ENCODE measurements around the gene MCRIP1.

The MCRIP1 gene

DNA sequence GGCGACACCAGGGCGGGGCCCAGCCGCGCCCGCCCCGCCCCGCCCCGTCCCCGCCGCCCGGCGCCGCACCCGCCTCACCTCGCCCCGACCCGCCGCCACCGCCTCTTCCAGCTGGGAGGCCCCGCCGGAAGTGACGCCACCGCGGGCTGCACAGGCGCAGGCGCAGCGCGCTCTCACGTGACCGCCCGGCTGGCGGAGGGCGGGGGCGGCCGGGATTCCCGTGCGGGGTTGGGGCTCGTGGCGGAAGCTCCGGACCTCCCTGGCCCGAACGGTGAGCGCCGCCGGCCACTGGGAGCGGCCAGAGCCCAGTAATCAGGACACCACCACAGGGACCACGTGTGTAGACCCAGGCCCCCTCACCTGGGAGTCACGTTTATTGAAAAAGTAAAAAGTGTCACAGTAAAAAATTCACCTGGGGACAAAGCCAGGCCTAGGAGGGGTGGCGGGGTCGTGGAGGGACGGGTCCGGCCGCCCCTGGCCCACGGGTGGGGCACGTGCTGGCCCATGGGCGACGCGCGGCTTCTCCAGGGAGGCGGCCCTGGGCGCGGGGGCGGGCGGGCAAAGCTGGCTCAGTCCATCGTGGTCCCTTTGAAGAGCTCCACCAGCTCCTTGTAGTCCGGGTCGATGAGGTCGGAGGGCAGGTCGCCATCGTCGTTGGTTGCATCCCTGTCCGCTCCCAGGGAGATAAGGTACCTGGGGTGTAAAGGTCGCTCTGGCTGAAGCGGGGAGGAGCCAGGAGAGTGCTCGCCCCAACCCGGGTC is at the start of gene MCRIP1:
Gene MCRIP1, minus strand, starts transcription at position 132 of the 761 bp plus-strand sequence. CDS start 8,785 bp downstream, outside the sequence.
- Histone ChIP-seq H3K4me1 (ENCODE audit: control insufficient read depth, insufficient read depth, low read length) (no peaks in the 10 kb centered on the region), H3K9ac (ENCODE audit: low read depth, low read length) (peak within 1 kb of the TSS; percentile 92), H3K4me3 (ENCODE audit: low read depth, low read length) (peak within 1 kb of the TSS; percentile 84), H3K9me3 (ENCODE audit: control insufficient read depth, insufficient read depth, low read length) (no peaks in the 10 kb centered on the region), H3K36me3 (ENCODE audit: control insufficient read depth, insufficient read depth, low read length) (no peaks in the 10 kb centered on the region), H3K27me3 (ENCODE audit: control insufficient read depth, insufficient read depth, low read length) (no peaks in the 10 kb centered on the region)

GRCh38 chr17:81879121-81879520 is 46.0 kb upstream of the MCRIP1 start:
- Histone ChIP-seq H3K9me3 (ENCODE audit: control insufficient read depth, insufficient read depth, low read length) (no peaks in the 10 kb centered on the region), H3K9ac (ENCODE audit: low read depth, low read length) (no peak overlapping the region), H3K4me1 (ENCODE audit: control insufficient read depth, insufficient read depth, low read length) (no peaks in the 10 kb centered on the region), H3K36me3 (ENCODE audit: control insufficient read depth, insufficient read depth, low read length) (peaks cover 14% of the 10 kb centered on the region), H3K27me3 (ENCODE audit: control insufficient read depth, insufficient read depth, low read length) (no peaks in the 10 kb centered on the region), H3K4me3 (ENCODE audit: low read depth, low read length) (no peak overlapping the region)

GRCh38 chr17:81878294-81878693 is 45.2 kb upstream of the MCRIP1 start:
- H3K4me3 ChIP-seq (ENCODE audit: low read depth, low read length), result no peak overlapping the region
- H3K4me1 ChIP-seq (ENCODE audit: control insufficient read depth, insufficient read depth, low read length), result no peaks in the 10 kb centered on the region
- no peaks in the 10 kb centered on the region for H3K9me3 ChIP-seq (ENCODE audit: control insufficient read depth, insufficient read depth, low read length)
- H3K36me3 ChIP-seq (ENCODE audit: control insufficient read depth, insufficient read depth, low read length), result peaks cover 12% of the 10 kb centered on the region
- H3K27me3 ChIP-seq (ENCODE audit: control insufficient read depth, insufficient read depth, low read length), result no peaks in the 10 kb centered on the region
- H3K9ac ChIP-seq (ENCODE audit: low read depth, low read length), result no peak overlapping the region

GRCh38 chr17:81877569-81877968 is 44.5 kb upstream of the MCRIP1 start:
- no peaks in the 10 kb centered on the region for H3K9me3 ChIP-seq (ENCODE audit: control insufficient read depth, insufficient read depth, low read length)
- H3K27me3 ChIP-seq (ENCODE audit: control insufficient read depth, insufficient read depth, low read length), result no peaks in the 10 kb centered on the region
- H3K4me1 ChIP-seq (ENCODE audit: control insufficient read depth, insufficient read depth, low read length), result no peaks in the 10 kb centered on the region
- H3K9ac ChIP-seq (ENCODE audit: low read depth, low read length), result no peak overlapping the region
- peaks cover 11% of the 10 kb centered on the region for H3K36me3 ChIP-seq (ENCODE audit: control insufficient read depth, insufficient read depth, low read length)
- no peak overlapping the region for H3K4me3 ChIP-seq (ENCODE audit: low read depth, low read length)

DNA sequence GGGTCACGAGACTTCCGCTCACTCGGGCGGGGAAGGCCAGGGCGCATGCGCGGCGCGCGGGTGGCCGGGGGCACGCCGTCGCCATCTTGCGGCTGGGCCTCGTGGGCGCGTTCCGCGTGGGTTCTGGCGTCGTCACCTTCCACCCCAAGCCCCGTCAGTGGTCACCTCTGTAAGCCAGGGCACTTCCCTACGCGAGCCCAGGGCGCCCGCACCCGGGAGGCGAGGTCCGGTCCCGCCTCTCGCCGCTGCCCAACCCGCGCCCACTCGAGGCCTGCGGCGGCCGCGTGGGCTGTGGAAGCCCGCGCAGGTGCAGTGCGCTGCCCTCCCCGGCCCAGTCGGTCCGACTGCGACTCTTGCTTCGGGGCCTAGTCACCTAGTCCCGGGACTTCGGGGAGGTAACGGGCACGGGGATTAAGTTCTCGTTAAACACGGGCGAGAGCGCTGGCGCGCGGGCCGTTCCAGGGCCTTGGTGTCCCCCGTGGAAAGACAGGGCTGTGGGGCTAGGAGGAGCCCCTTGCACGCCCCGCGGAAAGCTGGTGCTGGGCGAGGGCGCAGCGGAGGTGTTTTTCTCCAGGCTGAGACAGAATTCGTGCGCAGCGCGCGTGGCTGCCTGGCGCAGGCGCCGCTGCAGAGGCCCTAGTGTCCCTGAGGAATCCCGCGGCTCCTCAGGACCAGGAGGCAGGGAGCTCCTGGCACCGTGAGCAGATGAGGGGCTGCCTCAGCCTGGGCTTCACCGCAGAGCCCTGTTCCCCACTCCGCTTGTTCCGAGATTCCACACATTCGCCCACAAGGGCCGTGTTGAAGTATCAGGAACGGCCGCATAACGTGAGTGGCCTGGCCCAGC is 38.5 kb upstream of the MCRIP1 start:
- Histone ChIP-seq H3K36me3 (ENCODE audit: control insufficient read depth, insufficient read depth, low read length) (peaks cover 12% of the 10 kb centered on the region), H3K9ac (ENCODE audit: low read depth, low read length) (peak overlapping the region; percentile 98), H3K27me3 (ENCODE audit: control insufficient read depth, insufficient read depth, low read length) (no peaks in the 10 kb centered on the region), H3K4me1 (ENCODE audit: control insufficient read depth, insufficient read depth, low read length) (no peaks in the 10 kb centered on the region), H3K9me3 (ENCODE audit: control insufficient read depth, insufficient read depth, low read length) (no peaks in the 10 kb centered on the region), H3K4me3 (ENCODE audit: low read depth, low read length) (peak overlapping the region; percentile 91)

GRCh38 chr17:81870981-81871386 is 37.9 kb upstream of the MCRIP1 start, which contains the start of gene ARHGDIA:
Gene ARHGDIA, minus strand, starts transcription at chr17:81871337. Its CDS starts 1,407 bp downstream, at chr17:81869930.
- Histone ChIP-seq H3K27me3 (ENCODE audit: control insufficient read depth, insufficient read depth, low read length) (no peaks in the 10 kb centered on the region), H3K4me3 (ENCODE audit: low read depth, low read length) (peak within 1 kb of the TSS; percentile 91), H3K36me3 (ENCODE audit: control insufficient read depth, insufficient read depth, low read length) (peaks cover 16% of the 10 kb centered on the region), H3K9me3 (ENCODE audit: control insufficient read depth, insufficient read depth, low read length) (no peaks in the 10 kb centered on the region), H3K4me1 (ENCODE audit: control insufficient read depth, insufficient read depth, low read length) (no peaks in the 10 kb centered on the region), H3K9ac (ENCODE audit: low read depth, low read length) (peak within 1 kb of the TSS; percentile 98)

DNA sequence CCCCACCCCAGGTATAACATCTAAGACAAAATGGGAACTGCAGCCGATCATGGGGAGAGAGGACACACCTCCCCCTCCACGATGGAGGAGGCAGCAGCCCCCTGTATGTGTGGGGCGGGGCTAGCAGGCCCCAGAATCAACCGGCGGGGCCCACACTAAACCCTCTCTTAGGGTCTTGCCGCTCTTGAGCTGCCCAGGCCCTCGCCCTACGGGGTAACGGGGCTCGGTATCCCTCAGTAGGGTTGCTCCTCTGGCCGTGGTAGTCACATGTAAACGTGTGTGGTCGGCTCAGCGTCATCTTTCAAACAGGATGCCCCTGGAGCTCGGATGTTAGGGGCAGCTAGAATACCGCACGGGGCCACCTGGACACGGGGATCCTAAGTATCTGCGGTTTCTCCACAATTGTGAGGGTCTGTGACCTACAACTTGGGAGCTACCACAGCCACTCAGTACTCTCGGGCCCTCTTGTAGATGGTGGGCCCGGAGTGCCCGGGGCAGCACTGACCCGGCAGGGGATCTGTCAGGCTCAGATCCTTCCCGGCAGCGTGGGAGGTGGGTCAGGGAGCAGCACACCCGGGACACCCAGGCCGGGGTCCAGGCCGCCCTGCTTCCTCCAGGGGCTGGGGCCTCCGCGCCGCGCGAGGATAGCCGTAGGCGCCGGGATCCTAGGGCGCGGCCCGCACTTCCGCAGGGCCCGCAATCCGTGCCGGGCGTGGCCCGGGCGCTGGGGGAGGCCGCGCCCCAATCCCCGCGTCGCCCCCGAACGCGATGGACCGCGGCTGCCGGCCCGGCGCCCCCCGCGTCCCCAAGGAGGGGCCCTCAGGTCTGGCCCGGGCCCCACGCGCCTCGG is 37.3 kb upstream of the MCRIP1 start:
- H3K36me3 ChIP-seq (ENCODE audit: control insufficient read depth, insufficient read depth, low read length), result peaks cover 21% of the 10 kb centered on the region
- no peaks in the 10 kb centered on the region for H3K9me3 ChIP-seq (ENCODE audit: control insufficient read depth, insufficient read depth, low read length)
- H3K9ac ChIP-seq (ENCODE audit: low read depth, low read length), result peak overlapping the region; percentile 89
- H3K27me3 ChIP-seq (ENCODE audit: control insufficient read depth, insufficient read depth, low read length), result no peaks in the 10 kb centered on the region
- H3K4me1 ChIP-seq (ENCODE audit: control insufficient read depth, insufficient read depth, low read length), result no peaks in the 10 kb centered on the region
- H3K4me3 ChIP-seq (ENCODE audit: low read depth, low read length), result peak overlapping the region; percentile 81

GRCh38 chr17:81869221-81870130 is 36.4 kb upstream of the MCRIP1 start:
- peak overlapping the region; percentile 89 for H3K9ac ChIP-seq (ENCODE audit: low read depth, low read length)
- no peaks in the 10 kb centered on the region for H3K4me1 ChIP-seq (ENCODE audit: control insufficient read depth, insufficient read depth, low read length)

DNA sequence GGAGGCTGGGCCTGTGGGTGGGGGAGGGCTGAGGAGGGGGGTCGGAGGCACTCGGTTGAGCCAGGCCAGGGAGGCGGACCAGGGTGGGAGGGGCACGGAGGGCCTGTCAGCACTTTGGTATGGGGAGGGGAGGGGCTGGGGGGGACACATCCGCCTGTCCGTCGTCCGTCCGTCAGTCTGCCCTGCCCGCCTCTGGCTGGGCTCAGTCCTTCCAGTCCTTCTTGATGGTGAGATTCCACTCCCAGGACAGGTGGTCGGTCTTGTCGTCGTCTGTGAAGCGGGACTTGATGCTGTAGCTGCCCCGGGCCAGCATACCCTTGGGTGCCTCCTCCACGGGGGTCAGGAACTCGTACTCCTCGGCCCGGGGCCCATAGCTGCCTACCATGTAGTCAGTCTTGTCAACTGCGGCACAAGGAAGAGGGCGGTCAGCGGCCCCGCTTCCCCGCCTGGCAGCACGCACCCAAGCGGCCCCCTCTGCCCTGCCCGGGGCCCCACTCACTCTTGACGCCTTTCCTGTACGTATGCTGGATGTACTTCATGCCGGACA is 35.7 kb upstream of the MCRIP1 start:
- H3K36me3 ChIP-seq (ENCODE audit: control insufficient read depth, insufficient read depth, low read length), result peaks cover 29% of the 10 kb centered on the region
- H3K27me3 ChIP-seq (ENCODE audit: control insufficient read depth, insufficient read depth, low read length), result no peaks in the 10 kb centered on the region
- H3K4me1 ChIP-seq (ENCODE audit: control insufficient read depth, insufficient read depth, low read length), result no peaks in the 10 kb centered on the region
- no peaks in the 10 kb centered on the region for H3K9me3 ChIP-seq (ENCODE audit: control insufficient read depth, insufficient read depth, low read length)
- peak overlapping the region; percentile 26 for H3K9ac ChIP-seq (ENCODE audit: low read depth, low read length)
- H3K4me3 ChIP-seq (ENCODE audit: low read depth, low read length), result no peak overlapping the region

More at GRCh38 chr17:81869221-81870130, 36.4 kb upstream of the MCRIP1 start:
- H3K27me3 ChIP-seq (ENCODE audit: control insufficient read depth, insufficient read depth, low read length), result no peaks in the 10 kb centered on the region
- peaks cover 25% of the 10 kb centered on the region for H3K36me3 ChIP-seq (ENCODE audit: control insufficient read depth, insufficient read depth, low read length)
- no peaks in the 10 kb centered on the region for H3K9me3 ChIP-seq (ENCODE audit: control insufficient read depth, insufficient read depth, low read length)
- H3K4me3 ChIP-seq (ENCODE audit: low read depth, low read length), result peak overlapping the region; percentile 81

- Histone ChIP-seq H3K9me3 (ENCODE audit: control insufficient read depth, insufficient read depth, low read length) (no peaks in the 10 kb centered on the region), H3K4me1 (ENCODE audit: control insufficient read depth, insufficient read depth, low read length) (no peaks in the 10 kb centered on the region), H3K27me3 (ENCODE audit: control insufficient read depth, insufficient read depth, low read length) (no peaks in the 10 kb centered on the region), H3K36me3 (ENCODE audit: control insufficient read depth, insufficient read depth, low read length) (peaks cover 32% of the 10 kb centered on the region), H3K4me3 (ENCODE audit: low read depth, low read length) (no peak overlapping the region), H3K9ac (ENCODE audit: low read depth, low read length) (peak overlapping the region; percentile 26)
These were observed 35.0 kb upstream of the MCRIP1 start for GRCh38 chr17:81867991-81868673.
